Activated T-cell treated with anti-CD3 and anti-CD28 coated beads, Interleukin-2, amount 50 U/mL, for 48 hours (primary cell): ENCODE measurements around the gene RIMKLA.
A peak's percentile ranks its signal among the peaks of the same experiment; 100 is the strongest.

Experiments
- DNase-seq, 2 experiments: peaks; one replicate each; pipeline ENCODE4 v3.0.0-alpha.2; 2020

RIMKLA gene

GRCh38 chr1:42431514-42431913 lies 50.9 kb downstream of the RIMKLA start:
- DNase-seq: no peak

GRCh38 chr1:42432714-42433113 lies 52.1 kb downstream of the RIMKLA start:
- no peak for DNase-seq

GRCh38 chr1:42433369-42433768 lies 52.8 kb downstream of the RIMKLA start:
- no peak for DNase-seq

GRCh38 chr1:42434340-42434739 lies 53.7 kb downstream of the RIMKLA start:
- no peak for DNase-seq

- DNase-seq: no peak
Measured at GRCh38 chr1:42439940-42440339, 59.3 kb downstream of the RIMKLA start.

GRCh38 chr1:42442662-42443061 lies 62.1 kb downstream of the RIMKLA start:
- no peak for DNase-seq

GRCh38 chr1:42449256-42449655 lies 68.7 kb downstream of the RIMKLA start:
- DNase-seq: no peak

- no peak for DNase-seq
Measured at GRCh38 chr1:42450061-42450460, 69.5 kb downstream of the RIMKLA start.

GRCh38 chr1:42453386-42453785 lies 72.8 kb downstream of the RIMKLA start:
- DNase-seq: no peak

GRCh38 chr1:42454403-42454802 lies 73.8 kb downstream of the RIMKLA start:
- no peak for DNase-seq

- DNase-seq: peak; percentile 93 to 95
Measured at GRCh38 chr1:42456010-42456753, 75.6 kb downstream of the RIMKLA start, which contains the start of the genes PPCS and ZMYND12. TSS of gene PPCS (plus strand) at chr1:42456543. CDS start at chr1:42456566, 23 bp downstream. TSS of gene ZMYND12 (minus strand) at chr1:42456022. CDS start at chr1:42455997, 25 bp downstream.

GRCh38 chr1:42456754-42457089 lies 76.1 kb downstream of the RIMKLA start:
- DNase-seq: peak in 1 of 2 experiments; percentile 78

GRCh38 chr1:42461196-42461595 lies 80.6 kb downstream of the RIMKLA start:
- DNase-seq: no peak

GRCh38 chr1:42462828-42463763 lies 82.5 kb downstream of the RIMKLA start, which contains the start of gene CCDC30:
TSS of gene CCDC30 (plus strand) at chr1:42463286. CDS start at chr1:42480552, 17,266 bp downstream.
- peak; percentile 95 for DNase-seq

- no peak for DNase-seq
Measured at GRCh38 chr1:42463921-42464320, 83.3 kb downstream of the RIMKLA start.

GRCh38 chr1:42466030-42466429 lies 85.4 kb downstream of the RIMKLA start:
- no peak for DNase-seq

GRCh38 chr1:42469727-42470126 lies 89.1 kb downstream of the RIMKLA start:
- DNase-seq: no peak
